HL-60 (cell line): ENCODE results near the gene EEF2K.

Source experiments
- CTCF ChIP-seq: IDR thresholded peaks from one replicate; pipeline ENCODE4 v1.5.1; 2011; ENCODE audit warnings: low read length, control low read depth, inconsistent platforms; ENCODE audit not compliant: insufficient read depth
- POLR2AphosphoS5 ChIP-seq: IDR thresholded peaks from 2 replicates; pipeline ENCODE4 v1.6.1; 2012; ENCODE audit warnings: low read depth

- TF ChIP-seq CTCF (no peak), POLR2AphosphoS5 (no peak)
These were observed 4.8 kb downstream of the EEF2K start for GRCh38 chr16:22210854-22211253.
